MCF 10A (cell line): ENCODE data around the gene PGA3. TPM values are rescaled to one million over a fixed set of nuclear protein-coding genes. Genes with fewer than 3 reads are reported as not detected.

ENCODE experiments used
- BruUV-seq: library from RNA; stranded (reverse); fragments of 400-500 nt; replicated peaks from 2 replicates; lab custom pipeline; 2021; lab: Mats Ljungman, UMichigan
- CTCF ChIA-PET: fragments of 300-600 bp; sonication (Branson Sonifier 250); formaldehyde crosslinking; extraction: SDS; loops from one replicate; lab custom pipeline; 2021; ENCODE audit warnings: antibody characterized with exemption, inconsistent platforms; lab: Yijun Ruan, JAX
- POLR2A ChIA-PET: fragments of 300-600, 350-650 bp; sonication (Branson Sonifier 250); formaldehyde crosslinking; extraction: SDS; loops from one replicate; lab custom pipeline; 2020; ENCODE audit warnings: antibody characterized with exemption, inconsistent platforms; lab: Yijun Ruan, JAX
- DNase-seq: peaks from one replicate; pipeline ENCODE4 v3.0.0-alpha.2; 2018; ENCODE audit not compliant: unreplicated experiment
- H3K27ac Mint-ChIP-seq: one replicate; pipeline ENCODE4 v1.8.0; 2022; ENCODE audit warnings: mild to moderate bottlenecking, low read depth, mixed read lengths; ENCODE audit not compliant: unreplicated experiment
- H3K27me3 Mint-ChIP-seq: one replicate; pipeline ENCODE4 v1.8.0; 2022; ENCODE audit warnings: mixed read lengths; ENCODE audit not compliant: insufficient read depth, unreplicated experiment
- H3K36me3 Mint-ChIP-seq: one replicate; pipeline ENCODE4 v1.8.0; 2022; ENCODE audit warnings: mild to moderate bottlenecking, moderate library complexity, mixed read lengths; ENCODE audit not compliant: insufficient read depth, unreplicated experiment
- H3K4me1 Mint-ChIP-seq: one replicate; pipeline ENCODE4 v1.8.0; 2022; ENCODE audit warnings: mixed read lengths; ENCODE audit not compliant: insufficient read depth, unreplicated experiment
- H3K4me3 Mint-ChIP-seq: one replicate; pipeline ENCODE4 v1.8.0; 2022; ENCODE audit warnings: mild to moderate bottlenecking, moderate library complexity, mixed read lengths; ENCODE audit not compliant: unreplicated experiment
- H3K9me3 Mint-ChIP-seq: one replicate; pipeline ENCODE4 v1.8.0; 2022; ENCODE audit warnings: mixed read lengths; ENCODE audit not compliant: unreplicated experiment
- CTCF ChIP-seq: fragments of 200-600 bp; IDR thresholded peaks from one replicate; pipeline ENCODE4 v1.8.0; 2022; ENCODE audit warnings: antibody characterized with exemption, mild to moderate bottlenecking; ENCODE audit not compliant: unreplicated experiment
- intact Hi-C: fragments of 100-400 bp; cut with micrococcal nuclease; formaldehyde crosslinking; loops from 2 replicates; pipeline ENCODE4 v1.14.1; 2022
- total RNA-seq: library from RNA; stranded (reverse); gene quantifications from 2 replicates; pipeline ENCODE4 v1.2.3, GENCODE V29; 2022

Gene PGA3
- total RNA-seq, 1 experiment from 2014 or later, result not detected

DNA sequence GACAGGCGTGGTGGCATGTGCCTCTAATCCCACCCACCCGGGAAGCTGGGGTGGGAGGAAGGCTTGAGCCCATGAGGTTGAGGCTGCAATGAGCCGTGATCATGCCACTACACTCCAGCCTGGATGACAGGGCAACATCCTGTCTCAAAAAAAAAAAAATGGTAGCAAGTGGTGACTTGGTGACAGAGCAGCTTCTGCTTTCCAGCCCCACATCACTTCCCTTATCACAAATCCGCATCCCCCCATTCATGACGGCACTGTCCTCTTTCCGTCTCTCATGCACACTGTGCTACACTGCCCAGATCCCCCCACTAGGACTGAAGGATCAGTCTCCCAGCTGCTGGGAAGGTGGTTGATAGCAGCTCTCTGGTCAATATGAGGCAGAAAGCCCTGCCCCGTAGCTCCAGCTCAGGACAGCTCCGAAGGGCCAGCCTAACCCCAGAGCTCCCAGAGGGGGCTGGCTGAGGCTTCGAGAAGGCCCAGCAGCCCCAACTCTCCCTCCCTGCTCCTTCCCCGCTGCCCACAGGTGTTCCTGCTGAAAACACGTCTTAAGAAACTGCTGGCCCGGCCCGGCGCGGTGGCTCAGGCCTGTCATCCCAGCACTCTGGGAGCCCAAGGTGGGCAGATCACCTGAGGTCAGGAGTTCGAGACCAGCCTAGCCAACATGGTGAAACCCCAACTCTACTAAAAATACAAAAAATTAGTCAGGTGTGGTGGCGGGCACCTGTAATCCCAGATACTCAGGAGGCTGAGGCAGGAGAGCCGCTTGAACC lies 53.6 kb downstream of the PGA3 start:
- Mint-ChIP-seq H3K9me3 (no peaks in the 10 kb centered on the region), H3K27me3 (peaks cover 20% of the 10 kb centered on the region), H3K4me1 (no peaks in the 10 kb centered on the region), H3K27ac (no peak overlapping the region), H3K4me3 (no peak overlapping the region), H3K36me3 (no peaks in the 10 kb centered on the region)
- intact Hi-C loops, result loop anchor here (10.0 kb wide), 1 partner anchor 78 kb away; the partner anchor contains the start of genes DDB1 and TKFC
- ChIA-PET CTCF (interaction anchor here (0.7 to 7.3 kb wide), 3 partner anchors 9 to 129 kb away, joined by 4 to 55 read pairs (median 25); no protein-coding TSS in a partner anchor), POLR2A (no interaction called here)
- no TSS peak for BruUV-seq
- no peak for TF ChIP-seq CTCF
- no peak for DNase-seq

DNA sequence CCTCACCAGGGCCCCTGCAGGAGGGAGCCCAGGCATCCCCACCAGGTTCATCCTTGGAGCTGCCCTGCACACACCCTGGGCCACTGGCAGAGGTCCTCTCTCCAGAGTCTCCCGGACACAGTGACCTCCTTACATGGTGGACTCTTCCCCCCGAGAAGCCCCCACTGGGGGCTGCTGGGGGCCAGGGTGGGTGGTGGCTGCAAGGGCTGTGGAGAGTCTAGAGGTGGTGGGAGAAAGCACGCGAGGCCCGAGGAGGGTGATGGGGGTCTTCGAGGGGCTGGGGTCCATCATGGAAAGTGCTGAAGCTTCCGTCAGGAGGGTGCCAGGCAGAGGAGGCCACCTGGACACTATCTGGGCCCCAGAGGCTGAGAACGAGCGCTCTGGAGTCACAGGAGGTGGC lies 55.2 kb downstream of the PGA3 start:
- Mint-ChIP-seq H3K36me3 (no peaks in the 10 kb centered on the region), H3K9me3 (no peaks in the 10 kb centered on the region), H3K27me3 (peaks cover 4% of the 10 kb centered on the region), H3K4me3 (no peak overlapping the region), H3K4me1 (no peaks in the 10 kb centered on the region), H3K27ac (no peak overlapping the region)
- no peak for DNase-seq
- no TSS peak for BruUV-seq
- intact Hi-C loops, result loop anchor here (10.0 kb wide), 1 partner anchor 76 kb away; the partner anchor contains the start of genes DDB1 and TKFC
- ChIA-PET POLR2A (no interaction called here), CTCF (interaction anchor here (0.8 to 1.1 kb wide), 3 partner anchors 10 to 127 kb away, joined by 3 to 4 read pairs (median 3); no protein-coding TSS in a partner anchor)
- TF ChIP-seq CTCF, result no peak

DNA sequence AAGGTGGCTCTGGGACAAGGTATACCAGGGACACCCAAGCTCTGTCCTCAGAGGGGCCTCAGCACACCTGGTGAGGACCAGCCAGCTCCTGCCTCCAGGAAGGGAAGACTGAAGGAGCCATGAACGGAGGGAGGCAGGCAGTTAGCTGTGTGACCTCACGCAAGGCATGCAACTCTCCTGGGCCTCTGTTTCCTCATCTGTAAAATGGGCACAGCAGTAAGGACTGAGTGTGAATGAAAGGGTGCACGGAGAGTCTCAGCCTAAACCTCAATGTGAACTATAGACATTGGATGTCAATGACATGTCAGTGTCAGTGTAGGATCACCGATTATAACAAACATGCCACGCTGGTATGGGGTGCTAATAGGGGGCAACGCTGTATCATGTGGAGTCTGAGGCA lies 56.0 kb downstream of the PGA3 start:
- no peak for TF ChIP-seq CTCF
- Mint-ChIP-seq H3K9me3 (no peaks in the 10 kb centered on the region), H3K4me3 (no peak overlapping the region), H3K36me3 (peaks cover 2% of the 10 kb centered on the region), H3K27ac (no peak overlapping the region), H3K4me1 (no peaks in the 10 kb centered on the region), H3K27me3 (no peaks in the 10 kb centered on the region)
- no TSS peak for BruUV-seq
- ChIA-PET POLR2A (interaction anchor here (0.5 to 0.6 kb wide), 2 partner anchors 16 to 74 kb away, joined by 3 read pairs; partner anchors contain the start of gene TKFC), CTCF (interaction anchor here (0.8 to 1.1 kb wide), 3 partner anchors 9 to 126 kb away, joined by 3 to 4 read pairs (median 3); no protein-coding TSS in a partner anchor)
- intact Hi-C loops, result loop anchor here (10.0 kb wide), 1 partner anchor 75 kb away; the partner anchor contains the start of genes DDB1 and TKFC
- DNase-seq, result no peak

Other genes starting within 250 kb of the PGA3 start
- not detected in 2 replicates for gene CD6, start 231.8 kb upstream of the PGA3 start, total RNA-seq
- gene CD5, start 101.0 kb upstream of the PGA3 start, total RNA-seq, result not detected in 2 replicates
- 20.5 and 23.3 TPM in 2 replicates for gene VPS37C, start 42.1 kb upstream of the PGA3 start, total RNA-seq
- gene PGA4, start 18.8 kb downstream of the PGA3 start, total RNA-seq, result not detected in 2 replicates
- not detected in 2 replicates for gene PGA5, start 37.7 kb downstream of the PGA3 start, total RNA-seq
- gene VWCE, start 91.8 kb downstream of the PGA3 start, total RNA-seq, result 0.54 and 1.1 TPM in 2 replicates
- gene DDB1, start 129.6 kb downstream of the PGA3 start, total RNA-seq, result 172 and 188 TPM in 2 replicates
- gene TKFC, start 129.7 kb downstream of the PGA3 start, total RNA-seq, result 79.7 and 93.7 TPM in 2 replicates
- 28.4 and 28.8 TPM in 2 replicates for gene CYB561A3, start 158.4 kb downstream of the PGA3 start, total RNA-seq
- gene TMEM138, start 158.9 kb downstream of the PGA3 start, total RNA-seq, result 39.9 and 46.5 TPM in 2 replicates
- gene TMEM216, start 189.1 kb downstream of the PGA3 start, total RNA-seq, result 3.2 and 4.0 TPM in 2 replicates
- 99.9 and 111 TPM in 2 replicates for gene CPSF7, start 226.5 kb downstream of the PGA3 start, total RNA-seq
- gene SDHAF2, start 226.6 kb downstream of the PGA3 start, total RNA-seq, result 30.1 and 34.6 TPM in 2 replicates